OCI-M1 (cell line): ENCODE data around the gene SBNO2.

Experiments used
- DNase-seq: peaks from one replicate; lab custom pipeline; 2025; lab: John Stamatoyannopoulos, UW

The SBNO2 gene

DNA sequence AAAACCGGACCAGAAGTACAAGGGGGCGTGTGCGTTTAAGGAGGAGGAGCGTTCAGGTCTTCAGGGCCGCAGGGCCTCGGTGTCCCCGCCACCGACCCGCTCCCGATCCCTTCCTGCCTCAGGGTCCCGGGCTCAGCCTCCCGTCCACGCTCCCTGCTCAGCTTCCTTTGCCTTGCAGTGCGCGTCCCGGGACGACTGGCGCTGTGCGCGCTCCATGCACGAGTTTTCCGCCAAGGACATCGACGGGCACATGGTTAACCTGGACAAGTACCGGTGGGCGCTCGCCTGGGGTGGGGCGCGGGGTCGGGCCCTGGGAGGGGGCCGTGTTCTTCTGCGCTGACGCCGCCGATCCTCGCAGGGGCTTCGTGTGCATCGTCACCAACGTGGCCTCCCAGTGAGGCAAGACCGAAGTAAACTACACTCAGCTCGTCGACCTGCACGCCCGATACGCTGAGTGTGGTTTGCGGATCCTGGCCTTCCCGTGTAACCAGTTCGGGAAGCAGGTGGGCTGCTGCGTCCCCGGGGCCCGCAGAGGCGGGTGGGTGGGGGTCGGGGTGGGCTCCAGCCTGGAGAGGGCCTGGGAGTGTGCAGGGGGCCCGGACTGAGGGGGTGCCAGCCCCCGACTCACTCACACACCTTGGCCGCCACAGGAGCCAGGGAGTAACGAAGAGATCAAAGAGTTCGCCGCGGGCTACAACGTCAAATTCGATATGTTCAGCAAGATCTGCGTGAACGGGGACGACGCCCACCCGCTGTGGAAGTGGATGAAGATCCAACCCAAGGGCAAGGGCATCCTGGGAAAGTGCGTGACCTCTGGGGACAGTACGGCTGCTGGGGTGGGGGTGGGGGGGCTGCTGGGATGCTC is 68.8 kb downstream of the SBNO2 start:
- peak; percentile 36 for DNase-seq

DNA sequence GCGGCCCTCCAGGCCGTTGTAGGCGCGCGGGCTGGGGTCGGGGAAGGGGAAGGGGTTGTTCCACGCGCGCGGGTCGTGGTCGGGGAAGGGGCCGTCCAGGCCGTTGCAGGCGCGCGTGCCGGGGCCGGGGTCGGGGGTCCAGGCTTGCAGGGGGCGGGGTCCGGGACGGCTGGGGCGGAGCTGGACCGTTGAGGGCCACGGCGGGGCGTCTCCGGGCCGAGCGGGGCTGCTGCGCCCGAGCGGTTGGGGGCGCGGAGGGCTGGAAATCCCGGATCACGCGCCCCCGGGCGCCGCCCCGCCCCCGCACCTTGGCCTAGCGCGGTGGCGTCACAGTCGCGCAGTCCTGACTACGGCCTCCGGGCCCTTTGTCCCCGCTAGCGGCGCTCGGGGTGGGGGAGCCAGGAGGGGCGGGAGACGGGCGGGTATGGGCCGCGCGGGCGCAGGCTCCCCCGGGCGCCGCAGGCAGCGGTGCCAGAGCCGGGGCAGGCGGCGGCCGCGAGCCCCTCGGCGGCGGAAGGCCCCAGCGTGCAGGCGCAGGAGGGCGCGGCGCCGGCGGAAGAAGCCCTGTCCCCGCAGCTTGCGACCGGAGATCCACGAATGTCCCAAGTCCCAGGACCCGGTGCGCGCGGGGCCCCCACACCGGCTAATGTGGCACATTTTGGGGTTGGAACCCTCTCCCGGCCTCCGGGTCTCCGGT is 69.6 kb downstream of the SBNO2 start:
- peak; percentile 80 for DNase-seq

DNA sequence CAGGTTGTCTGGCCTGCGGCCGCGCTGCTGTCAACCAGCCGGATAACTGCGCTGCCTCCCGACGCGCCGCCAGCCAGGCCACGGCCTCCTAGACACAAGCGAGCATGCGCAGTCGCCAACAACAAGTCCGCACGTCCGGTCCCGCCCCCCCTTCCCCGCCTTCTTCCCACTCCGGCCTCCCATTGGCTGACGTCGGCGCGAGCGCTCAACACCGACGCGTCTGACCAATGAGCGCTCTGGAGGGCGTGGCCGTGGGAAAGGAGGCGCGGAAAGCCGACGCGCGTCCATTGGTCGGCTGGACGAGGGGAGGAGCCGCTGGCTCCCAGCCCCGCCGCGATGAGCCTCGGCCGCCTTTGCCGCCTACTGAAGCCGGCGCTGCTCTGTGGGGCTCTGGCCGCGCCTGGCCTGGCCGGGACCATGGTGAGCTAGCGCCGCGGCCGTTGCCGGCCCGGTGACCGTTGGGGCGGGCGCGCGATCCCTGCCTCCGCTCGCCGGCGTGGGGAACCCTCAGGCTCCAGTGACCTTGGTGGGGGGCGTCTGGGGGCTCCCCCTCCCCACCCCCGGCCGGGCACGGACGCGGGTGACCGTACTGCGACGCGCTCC is 70.3 kb downstream of the SBNO2 start, which contains the start of gene GPX4:
Gene GPX4 (plus strand): TSS at position 287 of the 603 bp plus-strand sequence. CDS start 50 bp downstream, at position 337.
- peak; percentile 98 for DNase-seq

DNA sequence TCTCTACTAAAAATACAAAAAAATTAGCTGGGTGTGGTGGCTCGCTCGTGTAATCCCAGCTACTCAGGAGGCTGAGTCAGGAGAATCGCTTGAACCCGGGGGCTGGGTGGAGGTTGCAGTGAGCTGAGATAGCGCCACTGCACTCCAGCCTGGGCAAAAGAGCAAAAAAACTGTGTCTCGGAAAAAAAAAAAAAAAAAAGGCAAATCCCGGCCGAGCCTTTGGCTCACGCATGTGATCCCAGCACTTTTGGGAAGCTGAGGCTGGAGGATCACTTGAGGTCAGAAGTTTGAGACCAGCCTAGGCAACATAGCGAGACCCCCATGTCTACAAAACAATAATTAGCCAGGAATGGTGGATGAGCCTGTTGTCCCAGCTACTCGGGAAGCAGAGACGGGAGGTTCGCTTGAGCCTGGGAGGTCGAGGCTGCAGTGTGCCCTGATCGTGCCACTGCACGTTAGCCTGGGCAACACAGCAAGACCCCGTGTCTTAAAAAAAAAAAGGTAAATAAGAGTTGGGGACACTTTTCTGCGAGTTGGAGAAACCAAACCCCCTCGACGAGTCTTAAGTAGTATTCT is 70.8 kb downstream of the SBNO2 start:
- DNase-seq: no peak

DNA sequence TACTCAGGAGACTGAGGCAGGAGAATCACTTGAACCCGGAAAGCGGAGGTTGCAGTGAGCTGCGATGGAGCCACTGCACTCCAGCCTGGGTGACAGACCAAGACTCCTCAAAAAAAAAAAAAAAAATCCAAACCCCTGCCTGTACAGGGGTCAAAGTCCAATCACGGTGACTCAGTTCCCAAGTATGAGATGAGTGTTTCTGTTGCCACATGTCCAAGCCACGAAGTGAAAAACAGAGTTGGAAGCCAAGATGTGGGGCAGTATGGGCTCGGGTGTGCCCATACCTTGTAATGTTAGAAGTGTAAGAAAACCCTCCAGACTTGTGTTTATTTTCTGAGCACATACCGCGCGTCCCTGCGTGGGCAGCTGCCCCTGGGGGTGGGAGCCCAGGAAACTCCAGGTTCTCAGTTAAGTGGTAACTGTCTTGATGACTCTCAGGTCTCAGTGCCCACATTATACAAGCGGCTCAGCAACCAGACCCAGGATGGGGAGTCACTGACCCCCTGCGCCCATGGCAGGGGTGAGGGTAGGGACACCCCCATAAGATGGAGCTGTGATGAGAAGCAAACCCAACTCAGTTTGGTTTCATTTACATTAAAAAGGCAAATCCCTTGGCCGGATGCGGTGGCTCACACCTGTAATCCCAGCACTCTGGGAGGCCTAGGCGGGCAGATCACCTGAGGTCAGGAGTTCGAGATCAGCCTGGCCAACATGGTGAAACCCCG is 71.5 kb downstream of the SBNO2 start:
- no peak for DNase-seq

DNA sequence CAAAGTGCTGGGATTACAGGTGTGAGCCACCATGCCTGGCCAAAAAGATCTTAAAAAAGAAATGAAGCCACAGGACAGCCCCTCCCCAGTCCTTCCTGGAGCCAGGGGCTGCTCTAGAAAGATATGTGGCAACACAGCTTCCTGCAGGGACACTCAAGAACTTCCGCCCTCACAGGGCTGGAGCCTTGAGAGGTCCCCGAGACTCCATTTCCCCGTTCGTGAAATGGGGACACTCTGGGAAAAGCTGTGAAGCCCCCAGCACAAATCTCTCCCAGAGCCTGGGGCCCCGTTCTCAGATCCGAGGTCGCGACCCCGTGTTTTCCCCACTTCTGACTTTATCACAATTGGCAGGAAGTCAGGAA is 72.8 kb downstream of the SBNO2 start:
- no peak for DNase-seq

DNA sequence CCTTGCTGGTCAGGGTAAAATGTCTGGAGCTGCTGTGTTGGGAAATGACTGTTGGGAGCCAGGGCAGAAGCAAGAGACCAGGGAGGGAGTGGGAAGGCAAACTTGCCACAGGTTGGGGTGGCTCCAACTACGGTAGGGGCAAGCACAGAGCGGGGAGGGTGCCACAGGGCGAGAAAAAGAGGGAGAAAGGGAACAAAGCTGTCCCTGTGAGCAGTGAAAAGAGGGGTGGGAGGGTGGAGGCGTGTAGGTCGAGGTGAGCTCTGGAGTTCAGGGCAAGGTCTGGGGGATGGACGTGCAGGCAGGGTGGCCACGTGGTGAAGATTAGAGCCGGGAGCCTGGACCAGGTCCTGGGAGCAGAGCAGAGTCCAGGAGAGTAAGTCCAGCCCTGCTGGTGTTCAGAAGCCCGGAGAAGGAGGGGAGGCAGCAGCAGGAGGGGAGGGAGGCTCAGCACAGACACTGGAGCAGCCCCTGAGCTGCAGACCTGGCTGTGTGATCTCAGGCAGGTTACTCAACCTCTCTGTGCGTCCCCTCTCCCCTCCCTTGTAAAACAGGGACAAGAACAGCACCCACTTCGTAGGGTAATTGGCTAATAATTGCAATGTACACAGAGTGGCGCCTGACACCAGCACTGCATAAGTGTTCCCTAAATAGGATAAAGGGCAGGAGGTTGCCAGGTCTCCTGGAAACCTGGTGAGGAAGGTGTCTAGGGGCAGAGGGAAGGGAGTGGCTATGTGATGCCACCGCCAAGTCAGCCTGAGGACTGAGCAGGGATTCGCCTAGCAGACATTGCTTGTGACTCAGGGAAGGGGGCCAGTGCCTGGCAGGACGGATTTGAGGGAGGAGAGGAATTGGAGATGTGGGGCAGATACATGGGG is 75.7 kb downstream of the SBNO2 start:
- no peak for DNase-seq

DNA sequence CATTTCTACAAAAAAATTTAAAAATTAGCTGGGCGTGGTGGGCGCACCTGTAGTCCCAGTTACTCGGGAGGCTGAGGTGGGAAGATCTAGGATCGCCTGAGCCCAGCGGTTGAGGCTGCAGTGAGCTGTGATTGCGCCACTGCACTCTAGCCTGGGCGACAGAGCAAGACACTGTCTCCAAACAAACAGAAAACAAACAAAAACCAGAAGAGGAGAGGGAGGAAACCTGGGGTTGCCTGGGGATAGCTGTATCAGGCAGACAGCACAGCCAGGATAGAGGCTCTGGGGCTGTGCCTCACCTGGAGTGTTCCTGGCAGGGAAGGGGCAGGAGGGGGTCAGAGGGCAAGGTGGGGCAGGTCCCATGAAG is 76.3 kb downstream of the SBNO2 start:
- DNase-seq: no peak

DNA sequence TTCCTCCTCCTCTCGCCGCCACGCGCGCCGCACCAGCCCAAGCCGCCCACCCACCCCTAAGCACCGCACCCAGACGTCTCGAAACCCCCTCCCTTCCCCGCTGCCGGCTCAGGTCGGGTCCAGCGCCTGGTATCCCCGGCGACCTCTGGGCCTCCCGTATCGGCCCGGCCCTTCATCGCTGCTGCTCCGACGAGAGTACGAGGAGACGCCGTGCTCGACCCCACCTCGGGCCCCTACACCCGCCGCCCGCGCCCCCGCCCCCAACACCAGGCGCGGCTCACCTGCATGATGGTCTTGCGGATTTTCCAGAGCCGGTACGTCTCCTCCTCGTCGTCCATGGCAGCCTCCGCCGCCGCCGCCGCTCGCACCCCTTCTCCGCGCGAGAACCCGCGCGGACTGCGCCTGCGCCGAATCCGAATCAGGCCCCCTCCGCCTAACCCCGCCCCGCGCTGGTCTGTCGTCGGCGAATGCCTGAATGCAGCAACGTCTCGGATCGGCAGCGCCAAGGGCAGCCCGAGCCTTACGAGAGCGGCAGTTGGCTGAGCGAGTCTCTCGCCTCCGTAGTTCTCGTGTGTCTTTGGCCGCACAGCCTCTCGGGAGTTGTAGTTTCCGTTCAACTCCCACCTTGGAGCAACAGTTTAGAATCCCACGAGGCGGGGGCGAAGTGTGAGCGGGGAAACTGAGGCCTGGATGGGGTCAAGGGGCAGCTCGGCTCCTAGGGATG is 78.9 kb downstream of the SBNO2 start, which contains the start of gene POLR2E:
Gene POLR2E (minus strand): TSS at position 398 of the 724 bp plus-strand sequence. CDS start 60 bp downstream, at position 338.
- DNase-seq: peak; percentile 96

DNA sequence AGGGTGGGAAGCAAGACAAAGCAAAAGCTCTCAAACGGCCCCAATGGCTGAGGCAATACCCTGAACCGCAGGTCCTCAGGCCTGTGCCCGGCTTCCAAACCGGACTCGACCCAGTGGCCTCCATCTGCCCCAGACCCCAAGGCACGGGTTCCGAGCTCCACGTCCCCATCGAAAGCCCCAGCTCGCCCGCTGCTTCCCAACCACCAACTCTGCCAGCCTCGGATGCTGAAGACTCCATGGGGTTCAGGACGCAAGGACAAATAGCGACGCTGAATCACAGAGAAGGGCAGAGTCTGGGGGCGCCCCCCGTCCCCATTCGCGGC is 79.5 kb downstream of the SBNO2 start:
- no peak for DNase-seq

DNA sequence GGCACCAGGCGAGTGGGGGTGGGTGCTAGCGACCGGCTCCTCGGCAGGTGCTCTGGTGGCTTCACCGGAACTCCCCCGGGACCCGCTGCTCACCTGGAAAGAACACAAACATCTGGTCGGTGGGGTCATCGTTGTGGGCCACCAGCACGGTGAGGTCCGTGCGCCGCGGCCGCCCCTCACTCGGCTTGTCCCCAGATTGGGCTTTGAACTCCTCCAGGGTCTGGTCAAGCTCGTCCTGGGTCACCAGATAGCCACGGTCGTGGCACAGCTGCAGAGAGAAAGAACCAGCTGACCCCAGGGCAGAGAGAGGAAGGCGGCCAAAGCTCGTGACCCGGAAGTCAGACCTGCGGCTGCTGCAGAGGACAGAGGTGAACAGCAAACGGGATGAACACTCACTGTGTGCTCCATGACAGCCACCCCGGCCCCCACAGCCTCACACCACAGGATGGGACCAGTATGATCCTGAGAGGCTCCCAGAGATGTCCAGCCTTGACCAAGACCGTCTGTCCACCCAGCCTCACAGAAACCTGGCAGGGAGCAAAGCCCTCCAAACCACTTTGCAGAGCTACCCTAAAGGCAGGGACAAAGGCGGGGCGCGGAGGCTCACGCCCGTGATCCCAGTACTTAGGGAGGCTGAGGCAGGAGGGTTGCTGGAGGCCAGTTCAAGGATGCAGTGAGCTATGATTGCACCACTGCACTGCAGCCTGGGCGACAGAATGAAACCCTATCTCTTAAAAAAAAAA is 80.1 kb downstream of the SBNO2 start:
- DNase-seq: no peak

DNA sequence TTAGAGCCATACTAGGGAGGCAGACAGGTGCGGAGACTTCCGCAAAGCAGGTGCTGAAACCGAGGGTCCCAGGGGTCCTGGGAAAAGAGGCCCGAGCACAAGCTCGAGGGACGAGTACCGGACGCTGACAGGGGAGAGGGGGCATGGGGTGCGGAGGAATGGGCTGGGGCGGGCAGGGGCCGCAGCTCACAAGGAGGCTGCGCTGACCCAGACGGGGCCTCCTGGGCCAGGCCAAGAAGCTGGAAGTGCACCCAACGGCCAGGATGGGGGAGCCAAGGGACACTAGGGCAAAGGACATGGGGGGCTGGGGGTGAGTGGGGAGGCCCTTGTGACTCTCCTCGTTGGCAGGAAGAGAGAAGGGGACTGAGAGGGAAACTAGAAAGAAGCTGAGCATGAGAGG is 80.7 kb downstream of the SBNO2 start:
- no peak for DNase-seq

DNA sequence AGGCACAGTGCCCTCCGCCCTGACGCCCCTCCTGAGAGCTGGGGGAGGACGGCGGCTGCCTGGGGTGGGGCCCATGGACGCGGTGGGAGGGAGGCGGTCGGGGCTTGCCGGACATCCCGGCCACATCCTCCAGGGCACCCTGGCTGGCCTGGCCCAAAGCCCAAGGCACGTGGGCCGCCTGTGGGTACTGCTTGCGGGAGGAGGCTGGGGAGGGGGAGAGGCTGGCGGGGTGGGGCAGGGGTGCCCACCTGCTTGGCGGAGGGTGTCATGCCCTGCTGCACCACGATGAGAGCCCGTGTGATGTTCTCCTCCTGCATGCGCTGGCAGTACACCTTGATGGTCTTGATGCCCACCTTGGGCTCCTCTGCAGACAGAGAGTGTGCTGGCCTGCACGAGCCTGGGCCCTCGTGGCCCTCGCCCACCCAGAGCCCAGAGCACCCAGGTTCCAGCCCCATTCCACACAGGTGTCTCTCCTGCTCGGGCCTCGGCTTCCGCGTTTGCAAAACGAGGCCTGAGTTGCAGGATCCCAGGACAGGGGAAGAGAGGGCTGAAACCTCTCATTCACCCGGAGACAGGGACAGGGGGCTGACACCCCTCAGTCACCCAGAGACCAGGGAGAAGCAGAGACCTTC is 82.4 kb downstream of the SBNO2 start:
- no peak for DNase-seq

DNA sequence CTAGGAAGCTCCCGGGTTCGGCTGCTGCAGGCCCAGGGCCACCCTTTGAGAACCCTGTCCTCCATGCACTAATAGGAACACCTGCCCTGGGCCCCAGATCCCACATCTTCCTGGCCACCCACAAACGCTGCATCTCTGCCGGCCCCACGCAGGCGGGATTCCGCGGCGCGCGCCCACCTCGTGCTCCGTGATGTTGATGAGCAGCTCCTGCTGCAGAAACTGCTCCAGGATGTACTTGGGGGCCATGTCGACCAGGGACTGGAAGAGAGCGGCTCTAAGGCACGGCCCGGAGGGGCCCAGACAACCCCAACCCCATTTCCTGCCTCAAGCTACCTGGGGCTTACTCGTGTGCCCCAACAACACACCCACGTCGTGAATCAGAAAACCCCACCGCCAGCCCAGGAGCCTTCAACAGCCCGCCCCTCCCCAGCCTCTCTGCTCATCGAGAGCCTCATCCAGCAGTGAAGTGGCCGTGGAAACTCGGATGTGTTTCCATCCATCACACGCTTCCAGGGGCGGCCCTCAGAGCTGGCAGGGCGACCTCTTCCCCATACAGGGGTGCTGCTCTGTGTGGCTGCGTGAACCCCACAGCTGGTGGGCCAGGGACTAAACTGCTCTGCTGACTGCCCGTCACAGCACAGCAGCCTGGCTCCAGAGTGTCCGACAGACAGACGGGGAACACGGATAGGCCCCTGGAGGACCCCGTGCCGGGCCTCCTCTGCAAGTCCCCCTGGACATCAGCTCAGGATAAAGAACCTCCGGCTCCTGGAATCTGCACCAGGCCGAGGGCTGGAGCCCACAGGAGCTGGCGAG is 83.1 kb downstream of the SBNO2 start:
- DNase-seq: no peak

DNA sequence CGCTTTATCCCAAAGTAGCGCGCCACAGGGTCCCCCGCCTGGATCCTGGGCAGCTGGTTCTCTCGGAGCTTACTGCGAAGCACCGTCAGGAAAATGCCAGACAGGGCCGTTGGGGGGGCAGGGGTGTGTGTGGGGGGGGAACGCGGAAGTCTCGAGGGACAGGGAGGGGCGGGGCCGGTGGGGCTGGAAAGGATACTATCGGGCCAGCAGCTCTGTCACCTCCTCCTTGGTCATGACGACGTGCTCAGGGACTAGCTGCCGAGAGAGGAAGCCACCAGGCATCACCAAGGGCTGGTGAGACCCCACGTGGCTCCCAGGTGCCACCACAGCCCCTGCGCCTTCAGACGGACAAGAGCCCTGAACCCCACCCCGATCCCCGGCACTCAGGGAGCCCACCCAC is 84.2 kb downstream of the SBNO2 start:
- DNase-seq: no peak

DNA sequence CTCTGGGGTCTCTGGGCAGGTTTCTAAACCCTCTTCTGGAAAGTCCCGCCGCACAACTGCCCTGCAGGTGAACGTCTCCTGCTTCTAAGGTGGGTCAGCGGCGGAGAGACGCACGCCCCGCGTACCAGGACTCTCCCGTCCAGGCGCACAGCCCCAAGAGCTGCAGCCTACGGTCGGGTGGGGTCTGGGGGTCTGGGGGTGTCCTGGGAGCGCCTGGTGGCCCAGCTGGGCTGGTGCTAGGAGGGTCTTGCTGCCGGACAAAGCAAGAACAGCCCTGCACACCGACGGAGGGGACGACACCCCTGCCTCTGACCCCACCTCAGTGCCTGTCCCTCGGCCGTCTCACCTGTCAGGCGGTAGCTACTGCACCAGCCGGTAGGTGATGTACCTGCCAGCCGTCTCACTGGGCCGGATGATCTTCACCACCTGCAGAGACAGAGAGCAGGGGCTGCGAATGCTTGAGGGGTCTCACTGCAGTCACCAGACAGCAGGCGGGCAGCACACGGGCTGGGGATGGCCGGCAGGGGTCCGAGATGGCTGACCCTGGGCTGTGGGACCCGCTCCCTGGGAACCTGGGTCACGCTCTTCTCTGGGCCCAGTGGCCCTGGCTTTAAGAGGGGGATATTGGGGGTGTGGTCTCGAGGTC is 84.8 kb downstream of the SBNO2 start:
- DNase-seq: no peak

DNA sequence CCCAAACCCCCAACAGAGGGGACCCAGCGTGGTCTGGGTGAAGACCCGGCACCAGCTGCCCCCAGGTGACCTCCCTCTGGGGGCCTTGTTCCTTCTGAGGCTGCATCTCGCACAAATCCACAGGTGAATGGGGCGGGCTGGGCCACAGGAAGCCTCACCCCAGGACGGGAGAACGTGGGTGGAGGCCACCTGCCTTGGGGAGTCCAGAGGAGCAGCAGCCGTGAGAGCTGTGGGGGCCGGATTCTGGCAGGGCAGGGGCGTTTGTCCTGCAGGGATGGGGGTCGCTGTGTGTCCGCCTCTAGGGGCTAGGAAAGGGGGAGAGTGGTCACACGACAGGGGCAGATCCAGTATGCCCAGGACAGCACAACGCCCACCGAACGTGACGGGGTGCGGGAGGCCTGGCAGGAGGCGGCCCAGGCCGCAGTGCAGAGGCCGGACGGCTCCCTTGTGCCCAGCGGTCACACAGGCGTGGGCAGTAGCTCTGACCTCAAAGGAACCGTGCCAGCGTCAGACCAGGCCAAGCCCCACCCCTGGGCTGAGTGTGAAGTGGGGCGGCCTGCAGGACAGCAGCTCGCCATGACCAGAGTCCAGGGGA is 85.6 kb downstream of the SBNO2 start:
- DNase-seq: no peak
